Body of pancreas (tissue), 4 donors: ENCODE data around the gene LILRA2. TPM values are rescaled to one million over a fixed set of nuclear protein-coding genes. Genes with fewer than 3 reads are reported as not detected.

Source experiments
- ATAC-seq: fragments of 150-250 bp; one replicate; pipeline ENCODE4 v1.9.1; 2016
- DNase-seq, 4 donors: peaks; one replicate each; pipeline ENCODE4 v3.0.0-alpha.2; 2019
- H3K27ac ChIP-seq, 4 donors: fragments of 200-600 bp; sonication (generic); 1 replicate in 3 of 4; 2 replicates in 1 of 4; pipeline versions ENCODE4 v1.5.1 to v1.6.1; 2016 to 2019; ENCODE audit warnings: mild to moderate bottlenecking in 1 of 4, mixed read lengths in 1 of 4, moderate library complexity in 1 of 4
- H3K27me3 ChIP-seq, 2 donors: fragments of 200-600 bp; sonication (generic); one replicate each; pipeline ENCODE4 v1.6.0; 2016; ENCODE audit warnings: mild to moderate bottlenecking in 1 of 2
- H3K36me3 ChIP-seq, 2 donors: fragments of 200-600 bp; sonication (generic); replicated peaks in 1 of 2; 2 replicates each; pipeline ENCODE4 v1.5.1; 2016; ENCODE audit warnings: low read depth in 2 of 2; ENCODE audit not compliant: insufficient read depth in 1 of 2
- H3K4me1 ChIP-seq: fragments of 200-600 bp; sonication (generic); one replicate; pipeline ENCODE4 v1.6.0; 2016
- H3K4me3 ChIP-seq, 2 donors: fragments of 200-600 bp; sonication (generic); 1 replicate in 1 of 2; 2 replicates in 1 of 2; pipeline ENCODE4 v1.5.1; 2016 to 2019
- H3K9me3 ChIP-seq, 3 donors: fragments of 200-600 bp; sonication (generic); 1 replicate in 2 of 3; 2 replicates in 1 of 3; pipeline ENCODE4 v1.5.1; 2016
- CTCF ChIP-seq, 7 experiments: fragments of 450-650 bp in 4 of 7; fragments of 200-600 bp in 3 of 7; sonication (generic) in 3 of 7; IDR thresholded peaks; one replicate each; pipeline ENCODE4 v1.5.1; 2016 to 2019; ENCODE audit warnings: antibody characterized with exemption in 7 of 7
- POLR2A ChIP-seq, 3 donors: fragments of 450-650 bp; IDR thresholded peaks; one replicate each; pipeline ENCODE4 v1.6.1; 2016; ENCODE audit warnings: antibody characterized with exemption in 3 of 3, mild to moderate bottlenecking in 2 of 3
- WGBS, 2 donors: methylation state at CpG; one replicate each; pipeline ENCODE4 v1.1.5; 2017; 5-methylcytosine and 5-hydroxymethylcytosine counted together
- intact Hi-C: fragments of 100-400 bp; cut with DNase I; formaldehyde crosslinking; loops from one replicate; pipeline ENCODE4 v1.15.1; 2023
- total RNA-seq, 2 donors: library from RNA; depleted of rRNA; stranded (reverse); fragments of >200 nt; gene quantifications; one replicate each; pipeline ENCODE4 v1.1.0, GENCODE V29; 2016

LILRA2 gene
- 1 to 10 TPM in 1 of 2 donors, not detected in 1; 1.6 TPM for total RNA-seq

GRCh38 chr19:54573330-54573872 lies at the start of gene LILRA2:
LILRA2 (plus strand) TSS chr19:54573790; CDS start chr19:54573879, 89 bp downstream.
- 32 to 44% methylated on average over 8 to 10 of the region's 10 CpGs for WGBS, 2 donors
- H3K9me3 ChIP-seq = no peaks in the 10 kb centered on the region
- no peaks in the 10 kb centered on the region for H3K27me3 ChIP-seq
- H3K36me3 ChIP-seq = no peaks in the 10 kb centered on the region
- no peak within 1 kb of the TSS for H3K4me3 ChIP-seq
- TF ChIP-seq POLR2A (IDR thresholded peaks at IDR 0.05) (no peak), CTCF (IDR thresholded peaks at IDR 0.05) (no peak)
- peak within 1 kb of the TSS in 1 of 4 donors; percentile 31 for H3K27ac ChIP-seq
- intact Hi-C loops = no loop called here
- ATAC-seq (no peak), DNase-seq (peak in 1 of 4 donors; percentile 28)
- H3K4me1 ChIP-seq = no peaks in the 10 kb centered on the region

- no peak for TF ChIP-seq CTCF (IDR thresholded peaks at IDR 0.05)
- TF ChIP-seq POLR2A (IDR thresholded peaks at IDR 0.05) = no peak
- no peak for ATAC-seq
- no peak for DNase-seq
- Histone ChIP-seq H3K36me3 (no peaks in the 10 kb centered on the region), H3K27ac (no peak overlapping the region), H3K4me3 (no peak overlapping the region), H3K9me3 (no peaks in the 10 kb centered on the region), H3K4me1 (no peaks in the 10 kb centered on the region), H3K27me3 (peaks cover 0 to 3% of the 10 kb centered on the region in 2 donors)
- WGBS, 2 donors = 34 to 48% methylated on average over 5 of the region's 5 CpGs
- intact Hi-C loops = no loop called here
These were observed 48.0 kb upstream of the LILRA2 start for GRCh38 chr19:54525636-54526035.

GRCh38 chr19:54526972-54527371 lies 46.6 kb upstream of the LILRA2 start:
- intact Hi-C loops = no loop called here
- ATAC-seq (no peak), DNase-seq (no peak)
- no peaks in the 10 kb centered on the region for H3K9me3 ChIP-seq
- H3K27ac ChIP-seq = no peak overlapping the region
- WGBS, 2 donors = 70 to 81% methylated on average over 24 to 26 of the region's 26 CpGs
- H3K27me3 ChIP-seq = no peaks in the 10 kb centered on the region
- H3K36me3 ChIP-seq = no peaks in the 10 kb centered on the region
- no peaks in the 10 kb centered on the region for H3K4me1 ChIP-seq
- H3K4me3 ChIP-seq = no peak overlapping the region
- TF ChIP-seq POLR2A (IDR thresholded peaks at IDR 0.05) (no peak), CTCF (IDR thresholded peaks at IDR 0.05) (no peak)

- H3K27ac ChIP-seq = no peak overlapping the region
- H3K4me1 ChIP-seq = no peaks in the 10 kb centered on the region
- DNase-seq (no peak), ATAC-seq (no peak)
- TF ChIP-seq CTCF (IDR thresholded peaks at IDR 0.05) (no peak), POLR2A (IDR thresholded peaks at IDR 0.05) (no peak)
- 41 to 49% methylated on average over 5 of the region's 5 CpGs for WGBS, 2 donors
- H3K27me3 ChIP-seq = no peaks in the 10 kb centered on the region
- no peaks in the 10 kb centered on the region for H3K36me3 ChIP-seq
- no peak overlapping the region for H3K4me3 ChIP-seq
- intact Hi-C loops = no loop called here
- H3K9me3 ChIP-seq = no peaks in the 10 kb centered on the region
These were observed 42.7 kb upstream of the LILRA2 start for GRCh38 chr19:54530866-54531265.

- no peaks in the 10 kb centered on the region for H3K27me3 ChIP-seq
- no peak for DNase-seq
- ATAC-seq = no peak
- 38 to 48% methylated on average over 4 of the region's 4 CpGs for WGBS, 2 donors
- no peak for TF ChIP-seq CTCF (IDR thresholded peaks at IDR 0.05)
- TF ChIP-seq POLR2A (IDR thresholded peaks at IDR 0.05) = no peak
- no peaks in the 10 kb centered on the region for H3K4me1 ChIP-seq
- no peaks in the 10 kb centered on the region for H3K9me3 ChIP-seq
- H3K27ac ChIP-seq = no peak overlapping the region
- intact Hi-C loops = no loop called here
- H3K4me3 ChIP-seq = no peak overlapping the region
- H3K36me3 ChIP-seq = no peaks in the 10 kb centered on the region
These were observed 41.1 kb upstream of the LILRA2 start for GRCh38 chr19:54532528-54532927.
